H1 (cell line): Measurements from ENCODE around the gene ZNF785. TPM values are rescaled to one million over a fixed set of nuclear protein-coding genes. Genes with fewer than 3 reads are reported as not detected.

Experiments used
- E2F6 ChIP-seq: IDR thresholded peaks from 2 replicates; pipeline ENCODE4 v1.6.1; 2012; ENCODE audit warnings: inconsistent platforms
- POU5F1 ChIP-seq: IDR thresholded peaks from 2 replicates; pipeline ENCODE4 v1.6.1; 2011; ENCODE audit warnings: low read depth, mild to moderate bottlenecking, low read length, moderate library complexity
- RXRA ChIP-seq: IDR thresholded peaks from 2 replicates; pipeline ENCODE4 v1.6.1; 2011; ENCODE audit warnings: low read depth, mild to moderate bottlenecking, low read length, moderate library complexity; ENCODE audit not compliant: insufficient read depth
- SP4 ChIP-seq: IDR thresholded peaks from 2 replicates; pipeline ENCODE4 v1.6.1; 2012; ENCODE audit warnings: low read length, inconsistent platforms
- polyA plus RNA-seq, 7 experiments: library from polyadenylated mRNA; depleted of rRNA in 3 of 7; stranded (reverse) in 5 of 7; unstranded in 2 of 7; fragments of >200 nt in 5 of 7; fragments of 200-250 nt in 2 of 7; gene quantifications; 1 replicate in 5 of 7; 2 replicates in 1 of 7; 4 replicates in 1 of 7; pipeline versions ENCODE4 v1.2.1 to v1.2.3, GENCODE V29; 2011 to 2013; ENCODE audit warnings: missing spikeins in 2 of 7, mixed read lengths in 2 of 7
- total RNA-seq: library from RNA; stranded (reverse); fragmentation: NEBNext Ultra II Directional; extraction: Animal tissue kit (Norgen Biotek cat#: 25700); gene quantifications from 2 replicates; pipeline ENCODE4 v1.2.1, GENCODE V29; 2021

Gene ZNF785
- total and polyA plus RNA-seq, 2 of the 8 experiments (the other 6 are each of a cell fraction or from before 2014, with no cell fraction given) = 8.6 to 12.9 TPM

GRCh38 chr16:30557957-30558788 lies 27.3 kb downstream of the ZNF785 start, which contains the start of gene ZNF764 (continued):
- TF ChIP-seq RXRA (no peak), SP4 (no peak), POU5F1 (no peak), E2F6 (no peak; the same call in 1 of the 2 replicates)
